Measurements from ENCODE around the gene USB1. TPM values are rescaled to one million over a fixed set of nuclear protein-coding genes. Genes with fewer than 3 reads are reported as not detected.

USB1 gene
- total RNA-seq, 1 donor from 2014 or later, result 100.0 TPM

GRCh38 chr16:58047557-58048348 is 46.5 kb downstream of the USB1 start:
- DNase-seq (ENCODE audit: low read depth) (no peak), FAIRE-seq (no peak)
- no peaks in the 10 kb centered on the region for H3K4me1 Mint-ChIP-seq (ENCODE audit: low read depth, unreplicated experiment)
- H3K4me3 Mint-ChIP-seq (ENCODE audit: unreplicated experiment), result no peak overlapping the region
- TF ChIP-seq EZH2 (IDR thresholded peaks at IDR 0.05; ENCODE audit: insufficient read depth, low read length), result no peak
- no peak for TF ChIP-seq CTCF (IDR thresholded peaks at IDR 0.05; ENCODE audit: insufficient read depth, low read depth, low read length)
- no peaks in the 10 kb centered on the region for H3K9me3 Mint-ChIP-seq (ENCODE audit: unreplicated experiment)
- H3K27ac Mint-ChIP-seq (ENCODE audit: unreplicated experiment), result no peak overlapping the region
- no peaks in the 10 kb centered on the region for H3K27me3 ChIP-seq (ENCODE audit: insufficient read depth, low read length)
- peaks cover 2% of the 10 kb centered on the region for H3K36me3 Mint-ChIP-seq (ENCODE audit: low read depth, unreplicated experiment)
- H3K79me2 ChIP-seq (ENCODE audit: insufficient read depth, low read length), result no peaks in the 10 kb centered on the region
- H3K27ac ChIP-seq (ENCODE audit: low read depth, low read length), result no peak overlapping the region
- no peak overlapping the region for H3K9ac ChIP-seq (ENCODE audit: low read length)
- H3K4me1 ChIP-seq (ENCODE audit: insufficient read depth, low read length), result no peaks in the 10 kb centered on the region
- no peak overlapping the region for H2AFZ ChIP-seq (ENCODE audit: low read depth, low read length)
- H3K9me3 ChIP-seq (ENCODE audit: insufficient read depth, low read depth, low read length), result no peaks in the 10 kb centered on the region
- H3K4me3 ChIP-seq (ENCODE audit: insufficient read depth, low read depth, low read length), result no peak overlapping the region
- no peaks in the 10 kb centered on the region for H4K20me1 ChIP-seq (ENCODE audit: insufficient read depth, low read length)
- H3K27me3 Mint-ChIP-seq (ENCODE audit: low read depth, unreplicated experiment), result no peaks in the 10 kb centered on the region
- no peak overlapping the region for H3K4me2 ChIP-seq (ENCODE audit: low read length)
- no peaks in the 10 kb centered on the region for H3K36me3 ChIP-seq (ENCODE audit: insufficient read depth, low read length)

- no peak for FAIRE-seq
Measured at GRCh38 chr16:58048494-58049231, 47.5 kb downstream of the USB1 start.

More at GRCh38 chr16:58048494-58049231, 47.5 kb downstream of the USB1 start:
- no peak for DNase-seq (ENCODE audit: low read depth)
- Mint-ChIP-seq H3K4me1 (ENCODE audit: low read depth, unreplicated experiment) (no peaks in the 10 kb centered on the region), H3K27me3 (ENCODE audit: low read depth, unreplicated experiment) (no peaks in the 10 kb centered on the region), H3K36me3 (ENCODE audit: low read depth, unreplicated experiment) (no peaks in the 10 kb centered on the region), H3K4me3 (ENCODE audit: unreplicated experiment) (no peak overlapping the region), H3K9me3 (ENCODE audit: unreplicated experiment) (no peaks in the 10 kb centered on the region), H3K27ac (ENCODE audit: unreplicated experiment) (no peak overlapping the region)
- H3K79me2 ChIP-seq (ENCODE audit: insufficient read depth, low read length), result no peaks in the 10 kb centered on the region
- H3K4me1 ChIP-seq (ENCODE audit: insufficient read depth, low read length), result no peaks in the 10 kb centered on the region
- H3K27me3 ChIP-seq (ENCODE audit: insufficient read depth, low read length), result no peaks in the 10 kb centered on the region
- no peaks in the 10 kb centered on the region for H3K9me3 ChIP-seq (ENCODE audit: insufficient read depth, low read depth, low read length)
- no peak overlapping the region for H2AFZ ChIP-seq (ENCODE audit: low read depth, low read length)
- no peak overlapping the region for H3K9ac ChIP-seq (ENCODE audit: low read length)
- H3K4me2 ChIP-seq (ENCODE audit: low read length), result no peak overlapping the region
- no peak overlapping the region for H3K27ac ChIP-seq (ENCODE audit: low read depth, low read length)
- H3K4me3 ChIP-seq (ENCODE audit: insufficient read depth, low read depth, low read length), result no peak overlapping the region
- no peaks in the 10 kb centered on the region for H4K20me1 ChIP-seq (ENCODE audit: insufficient read depth, low read length)
- no peaks in the 10 kb centered on the region for H3K36me3 ChIP-seq (ENCODE audit: insufficient read depth, low read length)
- TF ChIP-seq EZH2 (IDR thresholded peaks at IDR 0.05; ENCODE audit: insufficient read depth, low read length) (no peak), CTCF (IDR thresholded peaks at IDR 0.05; ENCODE audit: insufficient read depth, low read depth, low read length) (no peak)

All from astrocyte (in vitro differentiated cells and primary cell).